Right atrium auricular region (tissue), 2 donors: ENCODE data around the gene KRTAP4-3. TPM values are rescaled to one million over a fixed set of nuclear protein-coding genes. Genes with fewer than 3 reads are reported as not detected.

Experiments used
- total RNA-seq, 2 donors: library from RNA; depleted of rRNA; stranded (reverse); fragments of >200 nt; gene quantifications; one replicate each; pipeline ENCODE4 v1.1.0, GENCODE V29; 2016

Gene KRTAP4-3
- total RNA-seq, 2 donors from 2014 or later, result not detected

Other genes with a start within 250 kb of the KRTAP4-3 start
- not detected for gene KRT23, start 230.6 kb downstream of the KRTAP4-3 start, total RNA-seq
- not detected for gene KRT39, start 201.3 kb downstream of the KRTAP4-3 start, total RNA-seq
- not detected for gene KRT40, start 183.9 kb downstream of the KRTAP4-3 start, total RNA-seq
- gene KRTAP3-3, start 174.1 kb downstream of the KRTAP4-3 start, total RNA-seq, result not detected
- gene KRTAP3-2, start 168.3 kb downstream of the KRTAP4-3 start, total RNA-seq, result not detected
- gene KRTAP3-1, start 159.1 kb downstream of the KRTAP4-3 start, total RNA-seq, result not detected
- not detected for gene KRTAP1-5, start 141.0 kb downstream of the KRTAP4-3 start, total RNA-seq
- not detected for gene KRTAP1-4, start 138.0 kb downstream of the KRTAP4-3 start, total RNA-seq
- under 1 TPM in 1 of 2 donors, not detected in 1; 0.39 TPM for gene KRTAP1-3, start 133.3 kb downstream of the KRTAP4-3 start, total RNA-seq
- gene KRTAP1-1, start 126.8 kb downstream of the KRTAP4-3 start, total RNA-seq, result not detected
- gene KRTAP2-1, start 120.9 kb downstream of the KRTAP4-3 start, total RNA-seq, result not detected
- not detected for gene KRTAP2-2, start 113.0 kb downstream of the KRTAP4-3 start, total RNA-seq
- not detected for gene KRTAP2-3, start 108.1 kb downstream of the KRTAP4-3 start, total RNA-seq
- not detected for gene KRTAP2-4, start 102.3 kb downstream of the KRTAP4-3 start, total RNA-seq
- gene KRTAP4-7, start 84.1 kb downstream of the KRTAP4-3 start, total RNA-seq, result not detected
- not detected for gene KRTAP4-8, start 70.1 kb downstream of the KRTAP4-3 start, total RNA-seq
- gene KRTAP4-16, start 66.0 kb downstream of the KRTAP4-3 start, total RNA-seq, result not detected
- not detected for gene KRTAP4-9, start 62.8 kb downstream of the KRTAP4-3 start, total RNA-seq
- not detected for gene KRTAP4-11, start 49.8 kb downstream of the KRTAP4-3 start, total RNA-seq
- not detected for gene KRTAP4-12, start 44.0 kb downstream of the KRTAP4-3 start, total RNA-seq
- gene KRTAP4-6, start 27.7 kb downstream of the KRTAP4-3 start, total RNA-seq, result not detected
- not detected for gene KRTAP4-5, start 18.4 kb downstream of the KRTAP4-3 start, total RNA-seq
- not detected for gene KRTAP4-4, start 7.5 kb downstream of the KRTAP4-3 start, total RNA-seq
- not detected for gene KRTAP4-2, start 10.0 kb upstream of the KRTAP4-3 start, total RNA-seq
- gene KRTAP4-1, start 16.7 kb upstream of the KRTAP4-3 start, total RNA-seq, result not detected
- not detected for gene KRTAP9-1, start 21.7 kb upstream of the KRTAP4-3 start, total RNA-seq
- not detected for gene KRTAP9-2, start 58.4 kb upstream of the KRTAP4-3 start, total RNA-seq
- not detected for gene KRTAP9-3, start 64.2 kb upstream of the KRTAP4-3 start, total RNA-seq
- gene KRTAP9-8, start 69.8 kb upstream of the KRTAP4-3 start, total RNA-seq, result not detected
- not detected for gene KRTAP9-4, start 81.5 kb upstream of the KRTAP4-3 start, total RNA-seq
- gene KRTAP9-9, start 87.2 kb upstream of the KRTAP4-3 start, total RNA-seq, result not detected
- gene KRTAP9-6, start 97.2 kb upstream of the KRTAP4-3 start, total RNA-seq, result not detected
- gene KRTAP9-7, start 107.5 kb upstream of the KRTAP4-3 start, total RNA-seq, result not detected
- gene KRTAP29-1, start 134.6 kb upstream of the KRTAP4-3 start, total RNA-seq, result not detected
- not detected for gene KRTAP16-1, start 141.1 kb upstream of the KRTAP4-3 start, total RNA-seq
- not detected for gene KRTAP17-1, start 147.5 kb upstream of the KRTAP4-3 start, total RNA-seq
- gene KRT33A, start 182.6 kb upstream of the KRTAP4-3 start, total RNA-seq, result not detected
- not detected for gene KRT33B, start 201.6 kb upstream of the KRTAP4-3 start, total RNA-seq
- gene KRT34, start 214.1 kb upstream of the KRTAP4-3 start, total RNA-seq, result not detected
- gene KRT31, start 229.4 kb upstream of the KRTAP4-3 start, total RNA-seq, result not detected